Measurements from ENCODE around the gene LHFPL2.

Gene LHFPL2

GRCh38 chr5:78503958-78504653, 144.5 kb downstream of the LHFPL2 start:
- in situ Hi-C loops (cut with MboI; ENCODE audit: low pct_unique_long_range_greater_than_20kb, low sequenced_read_pairs): no loop called here
- no peak for DNase-seq

GRCh38 chr5:78501411-78502352, 146.9 kb downstream of the LHFPL2 start:
- in situ Hi-C loops (cut with MboI; ENCODE audit: low pct_unique_long_range_greater_than_20kb, low sequenced_read_pairs): no loop called here
- peak; percentile 46 for DNase-seq

GRCh38 chr5:78500871-78501270, 147.7 kb downstream of the LHFPL2 start:
- no peak for DNase-seq
- in situ Hi-C loops (cut with MboI; ENCODE audit: low pct_unique_long_range_greater_than_20kb, low sequenced_read_pairs): no loop called here

GRCh38 chr5:78500028-78500427, 148.5 kb downstream of the LHFPL2 start:
- in situ Hi-C loops (cut with MboI; ENCODE audit: low pct_unique_long_range_greater_than_20kb, low sequenced_read_pairs): no loop called here

GRCh38 chr5:78499485-78499884, 149.1 kb downstream of the LHFPL2 start:
- in situ Hi-C loops (cut with MboI; ENCODE audit: low pct_unique_long_range_greater_than_20kb, low sequenced_read_pairs): no loop called here

More at GRCh38 chr5:78500028-78500427, 148.5 kb downstream of the LHFPL2 start:
- no peak for DNase-seq

GRCh38 chr5:78497573-78498533, 150.7 kb downstream of the LHFPL2 start:
- in situ Hi-C loops (cut with MboI; ENCODE audit: low pct_unique_long_range_greater_than_20kb, low sequenced_read_pairs): no loop called here
- no peak for DNase-seq

More at GRCh38 chr5:78499485-78499884, 149.1 kb downstream of the LHFPL2 start:
- no peak for DNase-seq

GRCh38 chr5:78496373-78496772, 152.2 kb downstream of the LHFPL2 start:
- no peak for DNase-seq
- in situ Hi-C loops (cut with MboI; ENCODE audit: low pct_unique_long_range_greater_than_20kb, low sequenced_read_pairs): no loop called here

- no peak for DNase-seq
Measured at GRCh38 chr5:78495800-78496199, 152.8 kb downstream of the LHFPL2 start.

GRCh38 chr5:78492650-78493049, 155.9 kb downstream of the LHFPL2 start:
- in situ Hi-C loops (cut with MboI; ENCODE audit: low pct_unique_long_range_greater_than_20kb, low sequenced_read_pairs): no loop called here

More at GRCh38 chr5:78495800-78496199, 152.8 kb downstream of the LHFPL2 start:
- in situ Hi-C loops (cut with MboI; ENCODE audit: low pct_unique_long_range_greater_than_20kb, low sequenced_read_pairs): no loop called here

GRCh38 chr5:78492224-78492623, 156.3 kb downstream of the LHFPL2 start:
- no peak for DNase-seq
- in situ Hi-C loops (cut with MboI; ENCODE audit: low pct_unique_long_range_greater_than_20kb, low sequenced_read_pairs): no loop called here

More at GRCh38 chr5:78492650-78493049, 155.9 kb downstream of the LHFPL2 start:
- DNase-seq: no peak

GRCh38 chr5:78490709-78491485, 157.7 kb downstream of the LHFPL2 start:
- in situ Hi-C loops (cut with MboI; ENCODE audit: low pct_unique_long_range_greater_than_20kb, low sequenced_read_pairs): no loop called here
- no peak for DNase-seq

- no peak for DNase-seq
- in situ Hi-C loops (cut with MboI; ENCODE audit: low pct_unique_long_range_greater_than_20kb, low sequenced_read_pairs): no loop called here
Measured at GRCh38 chr5:78487846-78488245, 160.7 kb downstream of the LHFPL2 start.

GRCh38 chr5:78486218-78486617, 162.4 kb downstream of the LHFPL2 start:
- no peak for DNase-seq
- in situ Hi-C loops (cut with MboI; ENCODE audit: low pct_unique_long_range_greater_than_20kb, low sequenced_read_pairs): no loop called here

- DNase-seq: peak; percentile 96
- in situ Hi-C loops (cut with MboI; ENCODE audit: low pct_unique_long_range_greater_than_20kb, low sequenced_read_pairs): no loop called here
Measured at GRCh38 chr5:78483809-78484521, 164.6 kb downstream of the LHFPL2 start.

- DNase-seq: no peak
- in situ Hi-C loops (cut with MboI; ENCODE audit: low pct_unique_long_range_greater_than_20kb, low sequenced_read_pairs): no loop called here
Measured at GRCh38 chr5:78482948-78483347, 165.6 kb downstream of the LHFPL2 start.

- in situ Hi-C loops (cut with MboI; ENCODE audit: low pct_unique_long_range_greater_than_20kb, low sequenced_read_pairs): no loop called here
- no peak for DNase-seq
Measured at GRCh38 chr5:78476795-78477194, 171.8 kb downstream of the LHFPL2 start.

GRCh38 chr5:78475370-78475769, 173.2 kb downstream of the LHFPL2 start:
- in situ Hi-C loops (cut with MboI; ENCODE audit: low pct_unique_long_range_greater_than_20kb, low sequenced_read_pairs): no loop called here
- DNase-seq: no peak

- in situ Hi-C loops (cut with MboI; ENCODE audit: low pct_unique_long_range_greater_than_20kb, low sequenced_read_pairs): no loop called here
- DNase-seq: no peak
Measured at GRCh38 chr5:78473751-78474150, 174.8 kb downstream of the LHFPL2 start.

All from KBM-7 (cell line).